Uterus (tissue), 2 donors: ENCODE results near the gene DNAH6.

Experiments
- POLR2A ChIP-seq, 2 donors: fragments of 450-650 bp; IDR thresholded peaks; one replicate each; pipeline ENCODE4 v1.6.1; 2016; ENCODE audit warnings: antibody characterized with exemption in 2 of 2, mild to moderate bottlenecking in 1 of 2, moderate library complexity in 1 of 2
- TF ChIP-seq, protein P1 (sequence below), 4 experiments: fragments of 200-600 bp in 2 of 4; fragments of 450-650 bp in 2 of 4; sonication (generic) in 2 of 4; IDR thresholded peaks; one replicate each; pipeline ENCODE4 v1.5.1; 2016 to 2019; ENCODE audit warnings: antibody characterized with exemption in 4 of 4, mild to moderate bottlenecking in 2 of 4, moderate library complexity in 1 of 4

DNA sequence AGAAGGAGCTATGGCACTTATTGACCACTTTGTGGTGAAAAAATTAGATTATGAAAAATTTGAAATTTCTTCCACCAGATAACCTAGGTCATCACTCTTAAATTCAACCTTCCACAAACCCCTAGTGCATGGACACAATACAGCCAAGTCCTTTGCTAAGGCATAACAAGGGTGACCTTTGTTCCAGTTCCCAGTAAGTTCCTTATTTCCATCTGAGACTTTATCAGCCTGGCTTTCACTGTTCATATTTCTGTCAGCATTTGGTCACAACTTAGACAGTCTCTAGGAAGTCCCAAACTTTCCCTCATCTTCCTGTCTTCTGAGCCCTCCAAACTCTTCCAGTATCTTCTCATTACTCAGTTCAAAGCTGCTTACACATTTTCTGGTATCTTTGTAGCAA is 232.0 kb downstream of the DNAH6 start:
- TF ChIP-seq POLR2A (IDR thresholded peaks at IDR 0.05), result no peak
- TF ChIP-seq, protein P1, sequence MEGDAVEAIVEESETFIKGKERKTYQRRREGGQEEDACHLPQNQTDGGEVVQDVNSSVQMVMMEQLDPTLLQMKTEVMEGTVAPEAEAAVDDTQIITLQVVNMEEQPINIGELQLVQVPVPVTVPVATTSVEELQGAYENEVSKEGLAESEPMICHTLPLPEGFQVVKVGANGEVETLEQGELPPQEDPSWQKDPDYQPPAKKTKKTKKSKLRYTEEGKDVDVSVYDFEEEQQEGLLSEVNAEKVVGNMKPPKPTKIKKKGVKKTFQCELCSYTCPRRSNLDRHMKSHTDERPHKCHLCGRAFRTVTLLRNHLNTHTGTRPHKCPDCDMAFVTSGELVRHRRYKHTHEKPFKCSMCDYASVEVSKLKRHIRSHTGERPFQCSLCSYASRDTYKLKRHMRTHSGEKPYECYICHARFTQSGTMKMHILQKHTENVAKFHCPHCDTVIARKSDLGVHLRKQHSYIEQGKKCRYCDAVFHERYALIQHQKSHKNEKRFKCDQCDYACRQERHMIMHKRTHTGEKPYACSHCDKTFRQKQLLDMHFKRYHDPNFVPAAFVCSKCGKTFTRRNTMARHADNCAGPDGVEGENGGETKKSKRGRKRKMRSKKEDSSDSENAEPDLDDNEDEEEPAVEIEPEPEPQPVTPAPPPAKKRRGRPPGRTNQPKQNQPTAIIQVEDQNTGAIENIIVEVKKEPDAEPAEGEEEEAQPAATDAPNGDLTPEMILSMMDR (IDR thresholded peaks at IDR 0.05), result no peak
